GM12874 (cell line): ENCODE measurements around the gene DNAJC6.

ENCODE experiments used
- TF ChIP-seq, protein P1 (sequence below): IDR thresholded peaks from 2 replicates; pipeline ENCODE4 v1.5.1; 2011; ENCODE audit warnings: low read depth, mild to moderate bottlenecking, control low read depth, low read length, moderate library complexity; ENCODE audit not compliant: insufficient read depth

Gene DNAJC6

DNA sequence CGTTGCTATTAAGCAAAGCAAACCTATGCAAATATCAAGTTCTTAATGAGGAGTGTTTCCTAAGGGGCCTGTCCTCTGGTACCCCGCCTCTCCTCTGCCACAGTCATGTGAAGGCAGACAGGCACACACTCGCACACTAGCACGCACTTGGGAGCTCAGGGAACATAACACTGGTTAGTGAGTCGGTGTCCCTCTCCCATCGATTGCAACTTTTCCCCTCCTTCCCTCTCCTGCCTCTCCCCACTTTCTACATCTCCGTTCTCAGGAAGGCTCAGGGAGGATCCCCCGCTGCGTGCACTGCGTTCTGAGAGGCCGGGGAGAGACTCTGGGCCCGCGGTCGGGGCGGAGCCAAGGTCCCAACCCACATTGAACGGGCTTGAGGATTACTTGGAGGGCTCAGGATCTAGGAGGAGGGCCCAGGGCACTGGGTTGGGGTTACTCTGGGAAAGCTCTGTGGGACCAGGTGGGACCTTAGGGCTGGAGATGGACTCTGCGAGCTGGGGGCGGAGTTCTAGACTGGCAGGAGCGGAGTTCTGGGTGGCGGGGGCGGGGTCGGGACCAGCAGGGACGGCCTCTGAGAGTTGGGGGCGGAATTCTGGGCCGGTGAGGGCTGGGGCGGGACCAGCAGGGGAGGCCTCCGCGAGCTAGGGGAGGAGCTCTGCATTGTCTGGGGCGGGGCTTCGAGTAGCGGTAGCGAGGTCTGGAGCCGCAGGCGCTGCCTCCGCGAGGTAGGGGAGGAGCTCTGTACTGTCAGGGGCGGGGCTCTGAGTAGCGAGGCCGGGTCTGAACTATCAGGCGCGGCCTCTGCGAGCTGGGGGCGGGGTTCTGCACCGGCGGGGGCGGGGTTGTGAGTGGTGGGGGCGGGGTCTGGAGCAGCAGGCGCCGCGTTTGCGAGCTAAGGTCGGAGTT is 110.6 kb downstream of the DNAJC6 start:
- TF ChIP-seq, protein P1, sequence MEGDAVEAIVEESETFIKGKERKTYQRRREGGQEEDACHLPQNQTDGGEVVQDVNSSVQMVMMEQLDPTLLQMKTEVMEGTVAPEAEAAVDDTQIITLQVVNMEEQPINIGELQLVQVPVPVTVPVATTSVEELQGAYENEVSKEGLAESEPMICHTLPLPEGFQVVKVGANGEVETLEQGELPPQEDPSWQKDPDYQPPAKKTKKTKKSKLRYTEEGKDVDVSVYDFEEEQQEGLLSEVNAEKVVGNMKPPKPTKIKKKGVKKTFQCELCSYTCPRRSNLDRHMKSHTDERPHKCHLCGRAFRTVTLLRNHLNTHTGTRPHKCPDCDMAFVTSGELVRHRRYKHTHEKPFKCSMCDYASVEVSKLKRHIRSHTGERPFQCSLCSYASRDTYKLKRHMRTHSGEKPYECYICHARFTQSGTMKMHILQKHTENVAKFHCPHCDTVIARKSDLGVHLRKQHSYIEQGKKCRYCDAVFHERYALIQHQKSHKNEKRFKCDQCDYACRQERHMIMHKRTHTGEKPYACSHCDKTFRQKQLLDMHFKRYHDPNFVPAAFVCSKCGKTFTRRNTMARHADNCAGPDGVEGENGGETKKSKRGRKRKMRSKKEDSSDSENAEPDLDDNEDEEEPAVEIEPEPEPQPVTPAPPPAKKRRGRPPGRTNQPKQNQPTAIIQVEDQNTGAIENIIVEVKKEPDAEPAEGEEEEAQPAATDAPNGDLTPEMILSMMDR: no peak

DNA sequence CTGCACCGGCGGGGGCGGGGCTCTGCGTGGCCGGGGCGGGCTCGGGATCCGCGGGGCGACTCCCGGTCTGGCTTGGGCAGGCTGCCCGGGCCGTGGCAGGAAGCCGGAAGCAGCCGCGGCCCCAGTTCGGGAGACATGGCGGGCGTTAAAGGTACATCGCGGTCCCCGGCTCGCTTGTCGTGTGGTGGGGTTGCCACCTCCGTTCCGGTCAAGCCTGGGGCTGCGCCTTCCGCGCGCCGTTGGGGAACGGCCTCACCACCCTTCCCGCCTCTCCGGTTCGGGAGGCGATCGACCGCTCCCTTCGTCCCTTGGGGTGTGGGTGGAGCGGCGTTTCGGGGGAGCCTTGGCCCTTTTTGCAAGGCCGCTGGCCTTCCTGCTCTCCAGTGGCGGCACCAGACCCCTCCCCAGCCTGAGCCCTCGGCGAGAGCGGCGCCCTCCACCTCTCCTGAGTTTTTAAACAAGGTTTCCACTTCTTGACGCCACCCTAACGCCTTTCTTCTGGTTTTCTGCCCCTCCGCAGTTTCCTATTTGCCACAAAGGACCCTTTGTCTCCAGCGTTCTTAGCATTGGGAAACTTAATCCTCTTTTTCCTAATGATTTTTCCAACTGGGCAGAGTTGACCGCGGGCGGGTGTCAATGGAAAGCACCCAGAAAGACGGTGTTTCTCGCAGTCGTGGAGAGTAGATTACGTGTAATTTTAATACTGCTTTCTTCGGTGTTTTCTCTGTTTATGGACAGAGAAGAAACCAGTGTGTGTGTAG is 111.4 kb downstream of the DNAJC6 start, which contains the start of the genes LEPR and LEPROT:
TSS of gene LEPR (plus strand) at position 79 of the 761 bp plus-strand sequence. CDS start 144,898 bp downstream, outside the sequence.
TSS of gene LEPROT (plus strand) at position 79 of the 761 bp plus-strand sequence. CDS start at position 136, 57 bp downstream.
- TF ChIP-seq, protein P1: no peak

DNA sequence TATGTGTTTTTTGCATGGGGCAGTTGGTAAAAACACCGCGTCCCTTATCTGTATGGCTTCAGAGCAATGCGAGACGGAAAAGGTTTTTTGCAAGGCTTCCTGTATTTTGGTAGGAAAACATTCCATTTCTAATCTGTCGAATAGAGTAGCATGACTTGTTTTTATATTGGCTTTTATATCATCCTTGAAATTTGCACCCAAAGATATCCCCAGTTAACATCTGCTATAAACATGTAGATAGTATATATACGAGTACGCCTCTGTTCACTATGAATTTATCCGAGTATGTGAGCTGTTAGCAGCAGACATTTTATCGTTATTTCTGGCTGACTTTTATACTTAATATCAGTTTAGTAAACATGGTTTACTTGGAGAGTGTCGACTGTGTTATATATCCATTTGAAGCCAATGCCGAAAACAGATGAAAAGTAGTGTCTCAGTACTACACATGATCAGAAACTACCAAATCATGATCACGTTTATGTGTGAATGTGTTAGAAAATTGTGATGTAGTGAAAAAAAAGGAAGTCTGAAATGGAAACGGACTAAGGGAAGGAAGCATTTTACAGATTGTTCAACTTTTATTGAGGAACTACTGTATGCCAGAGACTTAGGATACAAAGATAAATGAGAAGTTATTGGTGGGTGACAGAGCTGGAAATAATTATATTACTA is 112.1 kb downstream of the DNAJC6 start:
- TF ChIP-seq, protein P1: no peak

DNA sequence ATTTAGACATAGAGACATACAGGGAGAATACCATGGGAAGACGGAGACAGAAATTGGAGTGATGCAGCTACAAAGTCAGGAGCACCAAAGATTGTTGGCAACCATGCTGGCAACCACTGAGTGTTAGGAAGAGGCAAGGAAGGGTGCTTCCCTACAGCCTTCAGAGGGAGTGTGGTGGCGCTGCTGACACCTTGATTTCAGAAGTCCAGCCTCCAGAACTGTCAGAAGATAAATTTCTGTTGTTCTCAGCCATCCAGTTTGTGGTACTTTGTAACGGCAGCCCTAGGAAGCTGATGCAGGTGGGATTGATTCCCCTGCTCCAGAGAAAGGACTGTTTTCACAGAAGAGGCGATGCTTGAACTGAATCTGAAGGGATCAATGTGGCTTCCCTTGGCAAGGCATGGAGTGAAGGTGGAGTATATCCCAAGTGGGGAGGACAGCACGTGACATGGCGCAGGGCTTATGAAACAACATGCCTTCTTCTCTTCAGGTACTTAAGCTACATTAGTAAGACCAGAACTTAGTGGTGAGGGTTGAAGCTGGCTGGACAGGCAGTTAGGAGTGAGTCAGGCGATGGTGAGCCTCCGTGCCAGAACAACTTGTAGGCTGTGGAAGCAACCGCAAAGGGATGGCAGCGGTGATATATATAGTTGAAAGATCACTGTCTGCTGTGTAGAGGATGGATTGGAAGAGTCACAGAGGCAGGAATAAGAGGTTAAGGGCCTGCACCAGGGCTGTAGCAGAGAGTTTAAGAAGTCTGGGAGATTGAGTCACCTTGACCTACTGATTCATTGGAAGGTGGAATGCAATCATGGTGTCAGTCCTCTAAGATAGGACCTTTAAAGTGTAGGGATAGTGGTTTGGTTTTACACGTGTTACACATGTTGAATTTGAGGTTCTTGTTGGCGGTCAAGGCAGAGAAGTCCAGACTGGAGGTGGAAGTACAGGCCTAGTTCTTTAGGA is 113.2 kb downstream of the DNAJC6 start:
- TF ChIP-seq, protein P1: no peak

DNA sequence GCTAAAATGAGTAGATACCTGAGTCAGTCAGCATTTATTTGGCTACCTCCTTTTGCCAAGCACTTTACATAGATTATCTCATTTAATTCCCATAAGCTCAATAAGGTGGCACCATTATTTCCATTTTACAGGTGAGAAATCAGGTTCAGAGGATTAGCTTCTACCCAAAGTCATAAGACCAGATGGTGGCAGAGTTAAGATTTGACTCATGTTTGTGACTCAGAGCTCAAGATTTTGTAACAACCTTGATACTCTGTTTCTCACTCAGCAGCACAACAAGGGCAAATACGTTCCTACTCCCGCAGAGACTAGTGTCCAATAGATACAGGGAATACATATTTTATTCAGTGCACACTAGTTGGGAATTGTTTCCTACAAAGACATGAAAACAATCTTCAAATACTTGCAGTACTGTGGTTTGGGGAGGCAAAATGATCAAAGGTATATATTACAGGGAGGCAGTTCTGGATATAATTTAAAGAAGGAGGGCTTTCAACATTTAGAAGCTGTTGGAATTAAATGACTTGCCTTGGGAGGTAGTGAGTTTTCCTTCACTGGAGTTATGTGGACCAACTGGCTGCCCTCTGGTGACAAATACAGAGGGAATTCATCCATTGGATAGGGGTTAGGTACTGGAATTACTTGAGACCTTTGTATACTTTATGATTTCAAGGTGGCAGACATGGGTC is 114.7 kb downstream of the DNAJC6 start:
- TF ChIP-seq, protein P1: no peak

DNA sequence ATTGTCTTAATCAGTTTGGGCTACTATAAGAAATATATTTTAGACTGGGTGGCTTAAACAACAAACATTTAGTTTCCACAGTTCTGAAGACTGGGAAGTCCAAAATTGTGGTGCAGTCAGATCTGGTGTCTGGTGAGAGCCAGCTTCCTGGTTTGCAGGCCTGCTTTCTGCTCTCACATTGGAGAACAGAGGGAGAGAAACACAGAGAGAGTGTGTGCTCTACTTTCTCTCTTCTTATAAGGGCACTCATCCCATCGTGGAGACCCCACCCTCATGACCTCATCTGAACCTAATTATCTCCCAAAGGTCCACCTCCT is 115.2 kb downstream of the DNAJC6 start:
- TF ChIP-seq, protein P1: no peak
